HG03354 (cell line): ENCODE data around the gene CYP2S1.
"Not testable (repeated sequence)": the region's sequence is repeated elsewhere in the genome, so short reads cannot be mapped to it uniquely, and the experiment has no call there.

Experiments
- ATAC-seq: cut with Tn5 transposase; IDR thresholded peaks from one replicate; pipeline ENCODE4 v1.9.1; 2021; ENCODE audit warnings: mild to moderate bottlenecking; ENCODE audit not compliant: unreplicated experiment, poor library complexity, severe bottlenecking

The CYP2S1 gene

GRCh38 chr19:41224632-41225031 is 31.6 kb downstream of the CYP2S1 start:
- no peak for ATAC-seq

- no peak for ATAC-seq
Observed at GRCh38 chr19:41225238-41226052, 32.4 kb downstream of the CYP2S1 start.

- ATAC-seq: no peak
Observed at GRCh38 chr19:41226053-41226873, 33.2 kb downstream of the CYP2S1 start.

DNA sequence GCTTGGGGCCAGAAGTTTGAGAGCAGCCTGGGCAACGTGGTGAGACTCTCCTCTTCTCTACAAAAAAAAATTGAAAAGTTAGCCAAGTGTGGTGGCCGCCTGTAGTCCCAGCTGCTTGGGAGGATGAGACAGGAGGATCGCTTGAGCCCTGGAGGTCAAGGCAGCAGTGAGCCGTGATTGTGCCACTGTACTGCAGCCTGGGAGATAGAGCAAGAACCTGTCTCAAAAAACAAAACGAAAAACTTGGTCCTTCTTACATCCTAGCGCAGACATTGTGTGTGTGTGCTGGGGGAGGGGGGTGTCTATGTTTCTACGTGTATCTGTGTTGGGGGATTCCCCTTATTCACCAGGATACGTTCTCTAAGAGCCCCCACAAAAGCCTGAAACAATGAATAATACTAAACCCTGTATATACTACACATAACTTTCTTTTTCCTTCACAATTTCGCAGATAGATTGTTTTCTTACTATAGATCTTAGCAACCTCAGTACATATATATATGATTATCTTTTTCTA is 33.9 kb downstream of the CYP2S1 start:
- ATAC-seq: no peak

GRCh38 chr19:41228486-41228885 is 35.5 kb downstream of the CYP2S1 start:
- no peak for ATAC-seq

GRCh38 chr19:41229338-41229737 is 36.3 kb downstream of the CYP2S1 start:
- ATAC-seq: not testable (repeated sequence)

- no peak for ATAC-seq
Observed at GRCh38 chr19:41230067-41230857, 37.2 kb downstream of the CYP2S1 start.

DNA sequence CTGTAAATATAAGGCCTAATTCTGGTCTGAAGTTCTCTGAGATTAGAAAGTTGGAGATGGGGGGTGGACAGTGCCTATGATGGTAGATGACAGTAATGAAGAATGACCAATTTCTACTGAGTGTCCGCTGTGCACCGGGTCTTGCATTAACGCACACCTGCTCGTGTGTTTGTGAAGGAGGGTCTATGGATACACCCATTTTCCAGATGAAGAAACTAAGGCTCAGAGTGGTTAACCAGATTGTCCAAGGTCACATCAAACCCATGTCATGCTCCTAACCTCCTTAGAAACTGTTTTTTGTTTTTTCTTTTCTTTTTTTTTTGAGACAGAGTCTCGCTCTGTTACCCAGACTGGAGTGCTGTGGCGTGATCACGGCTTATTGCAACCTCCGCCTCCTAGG is 39.7 kb downstream of the CYP2S1 start:
- no peak for ATAC-seq

GRCh38 chr19:41233748-41234240 is 40.8 kb downstream of the CYP2S1 start:
- ATAC-seq: no peak

- no peak for ATAC-seq
Observed at GRCh38 chr19:41234512-41235168, 41.6 kb downstream of the CYP2S1 start.

DNA sequence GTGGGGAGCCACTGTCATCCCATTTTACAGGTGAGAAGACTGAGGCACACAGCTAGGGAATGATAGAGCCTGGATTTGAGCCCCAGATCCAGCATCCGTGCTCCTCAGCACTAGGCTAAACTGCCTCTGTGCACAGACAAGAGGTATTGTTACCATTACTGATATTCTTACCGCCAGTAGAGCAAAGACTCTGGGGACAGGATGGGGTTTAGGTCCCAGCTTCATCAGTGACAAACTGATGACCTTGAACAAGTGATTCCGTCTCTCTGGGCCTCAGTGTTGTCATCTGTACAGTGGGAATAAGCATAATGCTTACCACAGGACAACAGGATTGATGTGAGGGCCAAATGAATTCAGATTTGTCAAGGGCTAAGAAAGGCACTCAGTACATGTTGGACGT is 42.5 kb downstream of the CYP2S1 start:
- ATAC-seq: no peak

GRCh38 chr19:41238244-41238643 is 45.2 kb downstream of the CYP2S1 start:
- no peak for ATAC-seq

DNA sequence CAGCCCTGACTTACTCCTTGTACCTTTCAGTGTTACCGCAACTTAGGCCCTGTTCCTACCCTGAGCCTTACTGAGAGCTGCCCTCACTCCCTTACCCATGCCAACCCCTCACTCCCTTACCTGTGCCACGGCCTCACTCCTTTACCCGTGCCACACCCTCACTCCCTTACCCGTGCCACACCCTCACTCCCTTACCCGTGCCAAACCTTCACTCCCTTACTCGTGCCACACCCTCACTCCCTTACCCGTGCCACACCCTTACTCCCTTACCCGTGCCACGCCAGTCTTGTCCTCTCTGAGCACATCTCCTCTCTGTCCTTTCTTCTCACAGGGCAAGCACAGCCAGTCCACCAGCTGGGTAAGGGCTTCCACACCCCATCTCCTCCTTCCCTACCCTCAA is 46.3 kb downstream of the CYP2S1 start:
- ATAC-seq: no peak

- no peak for ATAC-seq
Observed at GRCh38 chr19:41239961-41240574, 47.0 kb downstream of the CYP2S1 start.

- ATAC-seq: no peak
Observed at GRCh38 chr19:41241859-41242258, 48.8 kb downstream of the CYP2S1 start.

- no peak for ATAC-seq
Observed at GRCh38 chr19:41244117-41244516, 51.1 kb downstream of the CYP2S1 start.

DNA sequence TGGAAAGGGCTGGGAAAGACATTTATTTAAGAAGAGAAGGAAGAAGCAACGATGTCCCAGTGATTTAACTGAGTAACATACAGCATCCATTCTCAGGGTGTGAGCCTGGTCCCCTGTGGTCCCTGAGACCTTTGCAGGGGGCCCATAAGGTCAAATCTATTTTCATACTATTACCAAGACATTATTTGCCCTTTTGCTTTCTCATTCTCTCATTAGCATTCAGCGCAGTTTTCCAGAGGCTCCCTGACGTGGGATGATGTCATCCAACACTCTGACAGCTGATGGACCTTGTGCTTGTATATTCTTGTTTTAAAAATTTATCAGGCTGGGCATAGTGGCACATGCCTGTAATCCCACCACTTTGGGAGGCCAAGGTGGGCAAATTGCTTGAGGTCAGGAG is 52.8 kb downstream of the CYP2S1 start:
- ATAC-seq: no peak

DNA sequence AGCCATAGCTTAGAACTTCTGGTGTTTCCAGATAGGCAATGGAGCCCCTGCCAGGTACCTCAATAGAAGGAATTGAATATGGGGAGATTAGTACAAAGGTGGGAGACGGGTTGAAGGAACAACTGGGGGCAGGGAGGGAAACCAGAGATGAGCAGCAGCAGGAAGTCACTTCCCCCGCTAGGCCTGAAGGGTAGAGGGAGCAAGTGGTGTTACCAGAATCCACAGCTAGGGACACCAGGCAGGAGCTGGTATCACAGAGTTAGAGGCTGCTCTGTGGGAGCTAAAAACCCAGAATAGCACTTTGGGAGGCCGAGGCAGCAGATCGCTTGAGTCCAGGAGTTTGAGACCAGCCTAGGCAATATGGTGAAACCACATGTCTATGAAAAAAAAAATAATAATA is 55.9 kb downstream of the CYP2S1 start:
- no peak for ATAC-seq
